NCI-H2196 treated with DMSO at 0.1 percent for 48 hours (cell line): Measurements from ENCODE around the gene ZC2HC1C.
"Not testable (repeated sequence)": the region's sequence is repeated elsewhere in the genome, so short reads cannot be mapped to it uniquely, and the experiment has no call there.

Experiments used
- DNase-seq: peaks from one replicate; lab custom pipeline; 2025; ENCODE audit not compliant: unreplicated experiment; lab: John Stamatoyannopoulos, UW

The ZC2HC1C gene

GRCh38 chr14:75053396-75054291 lies 15.8 kb upstream of the ZC2HC1C start:
- no peak for DNase-seq

- no peak for DNase-seq
Observed at GRCh38 chr14:75054421-75054820, 15.0 kb upstream of the ZC2HC1C start.

DNA sequence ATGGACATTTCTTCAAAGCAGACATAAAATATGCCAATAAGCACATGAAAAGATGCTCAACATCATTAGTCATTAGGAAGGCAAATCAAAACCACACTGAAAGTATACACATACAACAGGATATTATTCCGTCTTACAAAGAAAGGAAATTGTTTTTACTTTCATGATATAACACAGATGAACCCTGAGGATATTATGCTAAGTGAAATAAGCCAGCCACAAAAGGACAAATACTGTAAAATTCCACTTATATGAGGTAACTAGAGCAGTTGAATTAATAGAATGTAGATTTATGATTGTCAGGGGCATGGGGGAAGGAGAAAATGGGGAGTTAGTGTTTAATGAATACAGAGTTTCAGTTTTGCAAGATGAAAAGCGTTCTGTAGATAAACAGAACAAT lies 9.8 kb upstream of the ZC2HC1C start:
- no peak for DNase-seq

GRCh38 chr14:75060420-75060819 lies 9.0 kb upstream of the ZC2HC1C start:
- DNase-seq: no peak

GRCh38 chr14:75063013-75063412 lies 6.4 kb upstream of the ZC2HC1C start:
- DNase-seq: no peak

DNA sequence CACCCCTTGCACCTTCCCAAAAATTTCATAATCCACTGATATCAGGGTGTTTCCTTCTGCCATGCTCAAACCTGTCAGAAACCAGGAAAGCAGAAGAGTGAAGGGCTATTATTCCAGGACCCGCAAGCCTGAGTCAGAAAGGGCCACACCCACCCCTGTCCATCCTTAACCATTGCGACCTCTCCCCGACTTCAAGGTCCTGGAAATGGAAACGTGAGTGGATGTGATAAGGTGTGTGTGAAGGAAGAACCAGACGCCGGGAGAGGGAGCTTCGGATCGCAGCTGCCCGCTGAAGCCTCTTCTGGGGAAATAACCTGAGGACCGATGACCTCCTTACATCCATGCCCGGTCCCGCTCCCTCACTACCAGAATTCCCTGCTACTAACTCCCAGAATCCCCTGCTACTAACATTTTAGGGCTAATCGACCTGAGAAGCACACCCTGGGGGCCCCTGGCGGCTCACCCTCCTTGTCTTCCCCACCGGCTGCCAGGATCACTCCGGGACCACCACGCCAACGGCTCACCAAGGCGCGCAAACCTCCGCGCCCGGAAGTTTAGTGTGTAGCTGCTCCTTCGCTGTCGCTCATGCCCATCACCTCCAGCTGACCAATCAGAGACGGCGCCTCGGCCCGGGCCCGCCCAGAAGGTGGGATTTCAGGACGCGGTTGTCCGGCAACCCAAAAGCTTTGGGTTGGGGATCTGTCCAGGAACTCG lies 5.8 kb upstream of the ZC2HC1C start, which contains the start of gene ACYP1:
TSS of gene ACYP1 (minus strand) at position 534 of the 714 bp plus-strand sequence. CDS start at position 63, 471 bp downstream.
- DNase-seq: peak; percentile 81

DNA sequence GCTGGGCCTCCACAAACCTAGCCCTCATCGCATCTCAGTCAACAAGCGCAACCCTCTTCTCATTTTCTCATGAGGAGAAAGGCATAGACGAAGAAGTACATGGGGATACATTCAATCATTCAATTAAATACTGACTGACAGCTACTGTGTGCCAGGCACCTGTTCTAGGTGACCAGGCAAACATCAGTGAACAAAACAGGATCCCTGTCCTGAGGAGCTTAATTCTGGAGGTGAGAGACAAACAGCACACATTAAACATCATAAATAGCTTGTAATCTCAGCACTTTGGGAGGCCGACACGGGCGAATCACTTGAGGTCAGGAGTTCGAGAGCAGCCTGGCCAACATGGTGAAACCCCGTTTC lies 5.3 kb upstream of the ZC2HC1C start:
- DNase-seq: no peak

- no peak for DNase-seq
Observed at GRCh38 chr14:75066691-75067090, 2.8 kb upstream of the ZC2HC1C start.

DNA sequence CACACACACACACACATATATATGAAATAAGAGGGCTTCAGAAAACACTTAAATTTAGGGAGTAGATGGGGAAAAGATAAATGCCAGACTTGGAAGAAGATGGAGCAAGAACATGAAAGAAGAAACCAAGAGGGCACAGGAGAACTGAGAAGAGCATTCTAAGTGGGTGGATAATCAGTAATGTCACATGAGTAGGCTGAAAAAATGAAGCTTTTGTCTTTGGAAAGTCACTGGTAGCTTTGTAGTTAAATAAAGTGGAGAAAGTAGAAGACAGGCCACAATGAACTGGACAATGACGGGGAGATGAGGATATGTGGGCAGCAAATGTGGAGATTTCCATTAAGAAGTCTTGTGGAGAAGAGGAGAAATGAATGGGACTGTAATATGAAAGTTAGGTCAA lies 2.2 kb upstream of the ZC2HC1C start:
- DNase-seq: no peak

GRCh38 chr14:75067765-75068164 lies 1.7 kb upstream of the ZC2HC1C start:
- not testable (repeated sequence) for DNase-seq

GRCh38 chr14:75068294-75069120 lies 934 bp upstream of the ZC2HC1C start:
- no peak for DNase-seq

- DNase-seq: peak; percentile 96
Observed at GRCh38 chr14:75069811-75070145, 337 bp downstream of the ZC2HC1C start.

DNA sequence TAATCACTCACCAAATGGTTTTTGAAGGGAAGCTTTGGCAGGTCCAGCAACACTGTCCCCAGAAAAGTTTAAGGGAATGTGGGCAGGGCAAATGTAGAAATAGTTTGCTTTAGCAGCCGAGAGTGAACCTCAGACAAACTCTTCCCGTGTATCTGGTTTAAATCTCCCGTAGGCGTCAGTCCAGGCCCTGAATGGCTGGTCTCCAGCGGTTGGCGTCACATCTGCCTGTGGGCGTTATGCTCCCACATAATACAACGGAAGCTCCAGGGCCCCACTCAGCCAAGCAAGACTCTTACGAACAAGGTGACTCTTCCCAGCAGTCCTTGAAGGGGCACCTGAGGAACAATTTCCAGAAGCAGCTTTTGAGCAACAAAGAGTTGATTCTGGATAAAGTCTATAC lies 942 bp downstream of the ZC2HC1C start:
- no peak for DNase-seq

GRCh38 chr14:75077794-75078193 lies 8.4 kb downstream of the ZC2HC1C start:
- no peak for DNase-seq

GRCh38 chr14:75079521-75079920 lies 10.1 kb downstream of the ZC2HC1C start:
- DNase-seq: no peak

- DNase-seq: no peak
Observed at GRCh38 chr14:75081660-75082229, 12.3 kb downstream of the ZC2HC1C start.

DNA sequence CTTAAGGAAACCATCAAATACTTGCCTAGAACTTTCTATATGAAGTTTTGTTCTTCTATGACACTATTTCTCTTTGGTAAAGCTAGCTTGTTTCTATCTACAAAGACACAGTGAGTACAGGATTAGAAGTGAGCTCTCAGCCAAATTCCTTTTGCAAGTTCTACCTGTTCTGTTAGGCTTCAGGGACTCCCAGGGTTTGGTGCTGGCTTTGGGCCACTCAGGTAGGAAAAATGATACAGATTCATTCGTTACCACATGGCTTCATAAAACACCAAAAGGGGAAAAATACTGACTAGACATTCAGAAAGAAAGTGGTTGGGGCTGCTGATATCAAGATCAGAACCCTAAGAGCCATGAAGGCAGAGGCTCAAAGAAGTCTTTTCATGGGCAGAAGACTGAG lies 13.8 kb downstream of the ZC2HC1C start:
- DNase-seq: no peak

GRCh38 chr14:75084513-75084912 lies 15.1 kb downstream of the ZC2HC1C start:
- no peak for DNase-seq

GRCh38 chr14:75088153-75088552 lies 18.7 kb downstream of the ZC2HC1C start:
- no peak for DNase-seq

DNA sequence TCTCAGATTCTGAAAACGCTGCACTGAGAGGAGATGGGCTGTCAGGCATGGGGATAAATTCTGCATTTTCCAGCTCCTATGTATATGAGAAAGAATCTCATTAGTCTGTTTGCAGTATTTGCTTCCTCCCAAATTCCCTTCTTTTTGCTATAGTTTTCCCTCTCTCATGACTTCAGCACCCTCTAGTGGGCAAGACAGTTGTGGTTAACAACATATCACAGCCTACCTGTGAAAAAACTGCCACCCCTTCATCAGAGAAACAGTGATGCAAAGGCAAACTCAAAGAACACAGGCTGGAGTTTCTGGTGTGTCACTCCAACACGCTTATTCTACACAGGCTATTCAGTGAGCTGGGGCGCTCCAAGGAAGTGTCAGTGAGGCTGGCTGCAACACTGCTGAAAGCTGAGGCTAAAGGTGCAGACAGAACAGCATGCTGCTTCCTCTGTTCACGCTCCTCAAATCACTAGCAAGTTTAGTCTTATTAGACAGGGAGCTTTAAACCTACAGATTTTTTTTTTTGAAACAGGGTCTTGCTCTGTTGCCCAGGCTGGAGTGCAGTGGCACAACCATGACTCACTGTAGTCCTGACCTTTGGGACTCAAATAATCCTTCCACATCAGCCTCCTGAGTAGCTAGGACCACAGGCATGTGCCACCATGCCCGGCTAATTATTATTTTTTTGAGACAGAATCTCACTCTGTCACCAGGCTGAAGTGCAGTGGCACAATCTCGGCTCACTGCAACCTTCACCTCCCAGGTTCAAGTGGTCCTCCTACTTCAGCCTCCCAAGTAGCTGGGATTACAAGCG lies 19.3 kb downstream of the ZC2HC1C start:
- DNase-seq: peak; percentile 67
